A549 treated with GW870086 at 1 μM for 4 hours (cell line): Measurements from ENCODE around the gene TMEM60. TPM values are rescaled to one million over a fixed set of nuclear protein-coding genes. Genes with fewer than 3 reads are reported as not detected.

ENCODE experiments used
- total RNA-seq: library from RNA; stranded (reverse); fragments of 200-300 nt; extraction: Qiagen RNA extraction; gene quantifications from 5 replicates; pipeline ENCODE4 v1.2.3, GENCODE V29; 2022; ENCODE audit warnings: low read depth

Gene TMEM60
- 21.3 to 28.9 TPM (median 26.2 TPM) in 5 replicates for total RNA-seq

GRCh38 chr7:77798394-77799077 lies at the start of gene TMEM60, which contains the start of gene PHTF2:
TMEM60 (minus strand) TSS chr7:77798434; CDS start chr7:77794373, 4,061 bp downstream.
PHTF2 (plus strand) TSS chr7:77798773.

Other genes with a start within 250 kb of the TMEM60 start
- gene RSBN1L, start 102.0 kb downstream of the TMEM60 start, total RNA-seq: 7.0 to 10.4 TPM (median 8.4 TPM) in 5 replicates
- gene PHTF2, start 339 bp upstream of the TMEM60 start, total RNA-seq: 13.2 to 17.8 TPM (median 17.2 TPM) in 5 replicates